Calu3 (cell line): ENCODE results near the gene TXNIP. TPM values are rescaled to one million over a fixed set of nuclear protein-coding genes. Genes with fewer than 3 reads are reported as not detected.

Experiments
- BruUV-seq: library from RNA; stranded (reverse); fragments of 400-500 nt; replicated peaks from 2 replicates; lab custom pipeline; 2021; lab: Mats Ljungman, UMichigan
- CTCF ChIA-PET: fragments of 300-600 bp; sonication (Branson Sonifier 250); formaldehyde crosslinking; loops from one replicate; lab custom pipeline; 2022; ENCODE audit warnings: antibody characterized with exemption; lab: Charles Lee
- DNase-seq: peaks from one replicate; pipeline ENCODE4 v3.0.0; 2022
- H3K27ac Mint-ChIP-seq: one replicate; pipeline ENCODE4 v1.8.0; 2022; ENCODE audit warnings: mixed read lengths; ENCODE audit not compliant: unreplicated experiment
- H3K27me3 Mint-ChIP-seq: one replicate; pipeline ENCODE4 v1.8.0; 2022; ENCODE audit warnings: mixed read lengths; ENCODE audit not compliant: unreplicated experiment
- H3K36me3 Mint-ChIP-seq: one replicate; pipeline ENCODE4 v1.8.0; 2022; ENCODE audit warnings: mild to moderate bottlenecking, moderate library complexity, mixed read lengths; ENCODE audit not compliant: insufficient read depth, unreplicated experiment
- H3K4me1 Mint-ChIP-seq: one replicate; pipeline ENCODE4 v1.8.0; 2022; ENCODE audit warnings: mild to moderate bottlenecking, low read depth, mixed read lengths; ENCODE audit not compliant: unreplicated experiment
- H3K4me3 Mint-ChIP-seq: one replicate; pipeline ENCODE4 v1.8.0; 2022; ENCODE audit warnings: mild to moderate bottlenecking, low read depth, moderate library complexity, mixed read lengths; ENCODE audit not compliant: unreplicated experiment
- H3K9me3 Mint-ChIP-seq: one replicate; pipeline ENCODE4 v1.8.0; 2022; ENCODE audit warnings: low read depth, mixed read lengths; ENCODE audit not compliant: unreplicated experiment
- intact Hi-C: fragments of 100-400 bp; cut with micrococcal nuclease; formaldehyde crosslinking; loops from one replicate; pipeline ENCODE4 v1.10.0; 2022; ENCODE audit not compliant: unreplicated experiment
- total RNA-seq: library from RNA; stranded (reverse); gene quantifications from 2 replicates; pipeline ENCODE4 v1.2.3, GENCODE V29; 2022
- TF ChIP-seq, protein P1 (sequence below): fragments of 200-600 bp; IDR thresholded peaks from one replicate; pipeline ENCODE4 v1.8.0; 2022; ENCODE audit warnings: antibody characterized with exemption; ENCODE audit not compliant: unreplicated experiment

TXNIP gene
- total RNA-seq, 1 experiment from 2014 or later, result 18.5 TPM

DNA sequence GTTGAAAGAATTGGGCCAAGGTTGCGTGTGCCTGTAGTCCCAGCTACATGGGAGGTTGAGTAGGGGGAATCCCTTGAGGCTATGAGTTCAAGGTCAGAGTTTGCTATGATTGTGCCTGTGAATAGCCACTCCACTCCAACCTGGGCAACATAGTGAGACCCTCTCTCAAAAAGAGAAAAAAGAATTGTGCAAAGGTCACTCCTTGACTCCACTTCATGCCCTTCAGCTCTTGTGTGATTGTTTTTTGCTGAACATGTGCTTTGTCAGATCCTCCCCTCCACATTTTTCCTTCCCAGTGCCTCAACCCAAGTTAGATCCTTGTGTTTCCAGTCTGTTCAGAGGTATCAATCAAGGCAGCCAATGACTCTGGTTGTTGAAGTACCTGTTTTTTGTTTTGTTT lies 8.5 kb downstream of the TXNIP start:
- H3K4me3 Mint-ChIP-seq, result no peak overlapping the region
- no peaks in the 10 kb centered on the region for H3K27me3 Mint-ChIP-seq
- no peaks in the 10 kb centered on the region for H3K9me3 Mint-ChIP-seq
- peaks cover 30% of the 10 kb centered on the region for H3K4me1 Mint-ChIP-seq
- no peaks in the 10 kb centered on the region for H3K36me3 Mint-ChIP-seq
- BruUV-seq, result no TSS peak
- intact Hi-C loops, result no loop called here
- CTCF ChIA-PET, result interaction anchor here (0.7 kb wide), 1 partner anchor 9 kb away, joined by 3 read pairs; no protein-coding TSS in a partner anchor
- no peak for DNase-seq
- H3K27ac Mint-ChIP-seq, result no peak overlapping the region
- TF ChIP-seq, protein P1, sequence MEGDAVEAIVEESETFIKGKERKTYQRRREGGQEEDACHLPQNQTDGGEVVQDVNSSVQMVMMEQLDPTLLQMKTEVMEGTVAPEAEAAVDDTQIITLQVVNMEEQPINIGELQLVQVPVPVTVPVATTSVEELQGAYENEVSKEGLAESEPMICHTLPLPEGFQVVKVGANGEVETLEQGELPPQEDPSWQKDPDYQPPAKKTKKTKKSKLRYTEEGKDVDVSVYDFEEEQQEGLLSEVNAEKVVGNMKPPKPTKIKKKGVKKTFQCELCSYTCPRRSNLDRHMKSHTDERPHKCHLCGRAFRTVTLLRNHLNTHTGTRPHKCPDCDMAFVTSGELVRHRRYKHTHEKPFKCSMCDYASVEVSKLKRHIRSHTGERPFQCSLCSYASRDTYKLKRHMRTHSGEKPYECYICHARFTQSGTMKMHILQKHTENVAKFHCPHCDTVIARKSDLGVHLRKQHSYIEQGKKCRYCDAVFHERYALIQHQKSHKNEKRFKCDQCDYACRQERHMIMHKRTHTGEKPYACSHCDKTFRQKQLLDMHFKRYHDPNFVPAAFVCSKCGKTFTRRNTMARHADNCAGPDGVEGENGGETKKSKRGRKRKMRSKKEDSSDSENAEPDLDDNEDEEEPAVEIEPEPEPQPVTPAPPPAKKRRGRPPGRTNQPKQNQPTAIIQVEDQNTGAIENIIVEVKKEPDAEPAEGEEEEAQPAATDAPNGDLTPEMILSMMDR, result no peak

DNA sequence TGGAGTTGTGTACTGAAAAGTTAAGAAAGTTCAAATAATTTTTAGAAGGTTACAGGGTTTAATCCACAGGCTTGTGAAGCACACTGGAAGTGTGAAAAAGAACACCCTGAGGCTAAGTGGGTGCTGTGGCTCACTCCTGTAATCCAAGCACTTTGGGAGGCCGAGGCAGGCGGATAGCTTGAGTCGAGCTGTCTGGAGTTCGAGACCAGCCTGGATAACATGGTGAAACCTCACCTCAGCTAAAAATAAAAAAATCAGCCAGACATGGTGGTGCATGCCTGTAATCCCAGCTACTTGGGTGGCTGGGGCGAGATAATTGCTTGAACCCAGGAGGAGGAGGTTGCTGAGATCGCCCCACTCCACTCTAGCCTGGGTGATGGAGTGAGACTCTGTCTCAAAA lies 9.8 kb downstream of the TXNIP start:
- H3K27ac Mint-ChIP-seq, result no peak overlapping the region
- H3K36me3 Mint-ChIP-seq, result no peaks in the 10 kb centered on the region
- H3K27me3 Mint-ChIP-seq, result no peaks in the 10 kb centered on the region
- intact Hi-C loops, result no loop called here
- BruUV-seq, result no TSS peak
- H3K4me3 Mint-ChIP-seq, result no peak overlapping the region
- no peaks in the 10 kb centered on the region for H3K9me3 Mint-ChIP-seq
- H3K4me1 Mint-ChIP-seq, result peaks cover 32% of the 10 kb centered on the region
- TF ChIP-seq, protein P1, result no peak
- CTCF ChIA-PET, result no interaction called here
- DNase-seq, result no peak

DNA sequence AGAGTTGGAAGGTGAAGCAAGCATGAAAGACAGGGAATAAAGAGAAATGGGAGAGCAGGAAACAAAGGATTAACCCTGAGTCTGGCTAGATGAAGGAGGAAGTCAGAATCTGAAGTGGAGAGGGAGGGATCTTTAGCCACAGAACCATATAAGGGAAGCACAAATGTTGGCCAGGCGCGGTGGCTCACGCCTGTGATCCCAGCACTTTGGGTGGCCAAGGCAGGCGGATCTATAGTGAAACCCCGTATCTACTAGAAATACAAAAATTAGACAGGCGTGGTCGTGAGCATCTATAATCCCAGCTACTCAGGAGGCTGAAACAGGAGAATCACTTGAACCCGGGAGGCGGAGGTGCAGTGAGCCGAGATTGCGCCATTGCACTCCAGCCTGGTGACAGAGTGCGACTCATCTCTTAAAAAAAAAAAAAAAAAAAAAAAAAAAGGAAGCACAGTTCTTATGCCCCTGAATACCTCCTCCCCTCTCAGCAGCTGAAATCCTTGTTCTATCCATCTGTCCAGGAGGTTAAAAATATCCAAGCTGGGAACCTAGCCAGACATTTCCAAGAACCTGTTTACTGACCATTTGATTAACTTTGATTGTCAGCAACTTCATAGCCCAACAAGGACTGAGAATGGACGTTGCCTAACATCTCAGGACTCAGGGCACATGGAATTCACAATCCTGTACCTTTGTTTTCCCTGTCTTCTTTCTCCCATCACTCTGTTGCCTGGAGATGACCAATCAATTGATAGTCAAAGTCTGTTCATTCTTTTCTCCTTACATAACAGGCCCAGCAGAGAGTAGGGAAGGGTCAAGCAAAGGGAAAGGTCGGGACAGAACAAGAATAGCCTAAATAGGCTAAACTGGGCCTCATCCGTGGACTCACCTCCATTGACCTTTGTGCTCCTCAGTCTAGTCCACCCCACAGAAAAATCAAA lies 10.6 kb downstream of the TXNIP start:
- Mint-ChIP-seq H3K4me3 (no peak overlapping the region), H3K36me3 (no peaks in the 10 kb centered on the region), H3K9me3 (no peaks in the 10 kb centered on the region), H3K27ac (no peak overlapping the region), H3K27me3 (no peaks in the 10 kb centered on the region), H3K4me1 (peaks cover 31% of the 10 kb centered on the region)
- intact Hi-C loops, result no loop called here
- no TSS peak for BruUV-seq
- DNase-seq, result no peak
- TF ChIP-seq, protein P1, result no peak
- CTCF ChIA-PET, result interaction anchor here (0.5 kb wide), 1 partner anchor 46 kb away, joined by 4 read pairs; no protein-coding TSS in a partner anchor

DNA sequence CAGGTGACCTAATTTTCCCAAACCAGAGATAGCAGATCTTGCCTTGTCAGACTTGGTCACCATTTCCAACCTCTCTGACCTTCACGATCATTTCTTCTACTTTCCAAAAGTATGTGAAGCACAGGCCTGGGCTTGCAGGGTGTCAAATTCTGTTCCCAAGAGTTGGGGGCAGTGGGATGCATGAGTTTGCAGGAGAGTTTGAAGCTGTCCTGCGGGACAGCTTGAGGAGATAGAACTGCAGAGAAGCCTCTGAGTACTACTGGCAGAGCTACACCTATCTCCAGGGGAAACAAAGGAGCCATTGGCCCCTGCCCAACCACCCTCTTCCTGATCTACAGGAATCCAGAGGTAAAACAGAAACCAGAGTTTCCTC lies 11.3 kb downstream of the TXNIP start:
- Mint-ChIP-seq H3K27ac (no peak overlapping the region), H3K27me3 (no peaks in the 10 kb centered on the region), H3K4me3 (no peak overlapping the region), H3K36me3 (no peaks in the 10 kb centered on the region), H3K4me1 (peaks cover 24% of the 10 kb centered on the region), H3K9me3 (no peaks in the 10 kb centered on the region)
- TF ChIP-seq, protein P1, result no peak
- CTCF ChIA-PET, result no interaction called here
- no TSS peak for BruUV-seq
- intact Hi-C loops, result no loop called here
- no peak for DNase-seq
